Measurements from ENCODE around the gene HYI. TPM values are rescaled to one million over a fixed set of nuclear protein-coding genes. Genes with fewer than 3 reads are reported as not detected.

HYI gene
- total and polyA plus RNA-seq, 2 of the 8 experiments (the other 6 are each of a cell fraction or from before 2014, with no cell fraction given), result 14.4 to 17.7 TPM

DNA sequence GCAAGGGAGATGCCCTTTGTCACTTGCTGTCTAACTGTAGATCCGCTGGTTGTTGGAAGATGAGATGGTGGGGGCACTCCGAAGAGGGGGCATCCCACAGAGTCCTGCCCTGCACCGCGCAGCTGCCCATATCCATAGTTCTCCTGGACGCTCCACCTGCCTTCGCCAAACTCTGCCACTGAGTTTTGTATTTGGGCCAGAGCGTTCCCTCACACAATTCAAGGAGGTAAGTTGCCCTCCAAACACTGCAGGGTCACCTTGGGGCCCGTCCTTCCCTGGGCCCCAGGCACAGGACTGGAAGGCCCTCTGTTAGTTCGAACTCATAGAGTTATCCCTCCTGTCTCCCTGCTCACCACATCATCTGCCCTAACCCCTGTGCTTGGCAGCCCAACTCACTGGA, 22.1 kb downstream of the HYI start (continued):
- TF ChIP-seq FOSL1 (IDR thresholded peaks at IDR 0.05; ENCODE audit: insufficient read depth, low read depth, low read length) (no peak), KDM4A (IDR thresholded peaks at IDR 0.05; ENCODE audit: low read depth, low read length, severe bottlenecking) (no peak), EGR1 (IDR thresholded peaks at IDR 0.05; ENCODE audit: borderline replicate concordance, low read depth, low read length) (no peak)
- TF ChIP-seq, protein P1, sequence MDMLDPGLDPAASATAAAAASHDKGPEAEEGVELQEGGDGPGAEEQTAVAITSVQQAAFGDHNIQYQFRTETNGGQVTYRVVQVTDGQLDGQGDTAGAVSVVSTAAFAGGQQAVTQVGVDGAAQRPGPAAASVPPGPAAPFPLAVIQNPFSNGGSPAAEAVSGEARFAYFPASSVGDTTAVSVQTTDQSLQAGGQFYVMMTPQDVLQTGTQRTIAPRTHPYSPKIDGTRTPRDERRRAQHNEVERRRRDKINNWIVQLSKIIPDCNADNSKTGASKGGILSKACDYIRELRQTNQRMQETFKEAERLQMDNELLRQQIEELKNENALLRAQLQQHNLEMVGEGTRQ (IDR thresholded peaks at IDR 0.05; ENCODE audit: low read length), result no peak
